Suprapubic skin (tissue), 4 donors: ENCODE measurements around the gene FCAMR. TPM values are rescaled to one million over a fixed set of nuclear protein-coding genes. Genes with fewer than 3 reads are reported as not detected.

ENCODE experiments used
- DNase-seq, 2 donors: peaks; one replicate each; pipeline ENCODE4 v3.0.0-alpha.2; 2019; ENCODE audit warnings: low spot score in 2 of 2
- H3K27ac ChIP-seq: fragments of 200-600 bp; sonication (generic); one replicate; pipeline ENCODE4 v1.5.1; 2019
- H3K27me3 ChIP-seq: fragments of 200-600 bp; sonication (generic); one replicate; pipeline ENCODE4 v1.5.1; 2019
- H3K36me3 ChIP-seq: fragments of 200-600 bp; sonication (generic); one replicate; pipeline ENCODE4 v1.5.1; 2019
- H3K4me1 ChIP-seq: fragments of 200-600 bp; sonication (generic); one replicate; pipeline ENCODE4 v1.5.1; 2019
- H3K4me3 ChIP-seq: fragments of 200-600 bp; sonication (generic); one replicate; pipeline ENCODE4 v1.5.1; 2019; ENCODE audit warnings: mild to moderate bottlenecking
- H3K9me3 ChIP-seq: fragments of 200-600 bp; sonication (generic); one replicate; pipeline ENCODE4 v1.5.1; 2019
- EP300 ChIP-seq: sonication (generic); formaldehyde crosslinking; IDR thresholded peaks from one replicate; pipeline ENCODE4 v1.6.1; 2017; ENCODE audit warnings: antibody characterized with exemption
- POLR2A ChIP-seq, 2 donors: fragments of 450-650 bp; IDR thresholded peaks; one replicate each; pipeline ENCODE4 v1.6.1; 2017; ENCODE audit warnings: antibody characterized with exemption in 2 of 2, mild to moderate bottlenecking in 2 of 2, moderate library complexity in 2 of 2
- POLR2AphosphoS5 ChIP-seq, 3 donors: sonication (generic); formaldehyde crosslinking; IDR thresholded peaks; one replicate each; pipeline ENCODE4 v1.6.1; 2017; ENCODE audit warnings: antibody characterized with exemption in 3 of 3
- WGBS: methylation state at CpG from one replicate; pipeline ENCODE4 v1.1.5; 2018; 5-methylcytosine and 5-hydroxymethylcytosine counted together
- total RNA-seq, 4 donors: library from RNA; depleted of rRNA; stranded (reverse); fragments of >200 nt; gene quantifications; one replicate each; pipeline ENCODE4 v1.1.0, GENCODE V29; 2016
- TF ChIP-seq, protein P1 (sequence below), 2 donors: fragments of 200-600 bp in 1 of 2; fragments of 450-650 bp in 1 of 2; sonication (generic) in 1 of 2; IDR thresholded peaks; one replicate each; pipeline ENCODE4 v1.5.1; 2016 to 2019; ENCODE audit warnings: antibody characterized with exemption in 2 of 2, mild to moderate bottlenecking in 1 of 2, moderate library complexity in 1 of 2

Gene FCAMR
- total RNA-seq, 4 donors from 2014 or later = not detected

GRCh38 chr1:206967096-206967849, 3.0 kb downstream of the FCAMR start:
- peaks cover 5% of the 10 kb centered on the region for H3K27me3 ChIP-seq
- H3K4me1 ChIP-seq = peaks cover 5% of the 10 kb centered on the region
- WGBS = 82% methylated on average over 8 of the region's 8 CpGs
- TF ChIP-seq, protein P1, sequence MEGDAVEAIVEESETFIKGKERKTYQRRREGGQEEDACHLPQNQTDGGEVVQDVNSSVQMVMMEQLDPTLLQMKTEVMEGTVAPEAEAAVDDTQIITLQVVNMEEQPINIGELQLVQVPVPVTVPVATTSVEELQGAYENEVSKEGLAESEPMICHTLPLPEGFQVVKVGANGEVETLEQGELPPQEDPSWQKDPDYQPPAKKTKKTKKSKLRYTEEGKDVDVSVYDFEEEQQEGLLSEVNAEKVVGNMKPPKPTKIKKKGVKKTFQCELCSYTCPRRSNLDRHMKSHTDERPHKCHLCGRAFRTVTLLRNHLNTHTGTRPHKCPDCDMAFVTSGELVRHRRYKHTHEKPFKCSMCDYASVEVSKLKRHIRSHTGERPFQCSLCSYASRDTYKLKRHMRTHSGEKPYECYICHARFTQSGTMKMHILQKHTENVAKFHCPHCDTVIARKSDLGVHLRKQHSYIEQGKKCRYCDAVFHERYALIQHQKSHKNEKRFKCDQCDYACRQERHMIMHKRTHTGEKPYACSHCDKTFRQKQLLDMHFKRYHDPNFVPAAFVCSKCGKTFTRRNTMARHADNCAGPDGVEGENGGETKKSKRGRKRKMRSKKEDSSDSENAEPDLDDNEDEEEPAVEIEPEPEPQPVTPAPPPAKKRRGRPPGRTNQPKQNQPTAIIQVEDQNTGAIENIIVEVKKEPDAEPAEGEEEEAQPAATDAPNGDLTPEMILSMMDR (IDR thresholded peaks at IDR 0.05) = no peak
- H3K27ac ChIP-seq = no peak overlapping the region
- H3K36me3 ChIP-seq = no peaks in the 10 kb centered on the region
- H3K4me3 ChIP-seq = no peak overlapping the region
- no peaks in the 10 kb centered on the region for H3K9me3 ChIP-seq
- DNase-seq = no peak

DNA sequence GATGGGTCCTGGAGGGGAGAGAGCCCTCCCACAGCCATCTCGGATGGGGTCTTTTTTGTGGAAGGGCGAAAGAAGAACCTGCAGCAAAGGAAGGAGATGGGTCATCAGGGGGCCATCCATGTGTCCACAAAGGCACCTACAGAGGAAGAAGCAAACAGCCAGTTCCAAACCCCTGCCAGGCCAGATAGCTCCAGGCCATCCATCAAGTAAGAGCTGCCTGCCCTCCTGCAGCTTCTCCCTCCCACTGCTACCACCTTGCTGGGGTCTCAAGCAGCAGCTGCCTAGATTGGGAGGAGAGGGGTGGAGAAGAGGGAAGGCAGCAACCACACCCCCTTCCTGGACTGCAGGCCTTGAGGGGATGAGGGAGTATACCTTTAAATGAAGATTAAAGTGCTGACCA, 4.5 kb downstream of the FCAMR start:
- Histone ChIP-seq H3K27ac (no peak overlapping the region), H3K36me3 (no peaks in the 10 kb centered on the region), H3K27me3 (peaks cover 5% of the 10 kb centered on the region), H3K9me3 (no peaks in the 10 kb centered on the region), H3K4me1 (peaks cover 11% of the 10 kb centered on the region), H3K4me3 (no peak overlapping the region)
- TF ChIP-seq POLR2AphosphoS5 (IDR thresholded peaks at IDR 0.05) (no peak), EP300 (no peak), POLR2A (IDR thresholded peaks at IDR 0.05) (no peak)
- TF ChIP-seq, protein P1 (IDR thresholded peaks at IDR 0.05) = no peak
- no peak for DNase-seq
- WGBS = 83% methylated on average over 2 of the region's 2 CpGs

DNA sequence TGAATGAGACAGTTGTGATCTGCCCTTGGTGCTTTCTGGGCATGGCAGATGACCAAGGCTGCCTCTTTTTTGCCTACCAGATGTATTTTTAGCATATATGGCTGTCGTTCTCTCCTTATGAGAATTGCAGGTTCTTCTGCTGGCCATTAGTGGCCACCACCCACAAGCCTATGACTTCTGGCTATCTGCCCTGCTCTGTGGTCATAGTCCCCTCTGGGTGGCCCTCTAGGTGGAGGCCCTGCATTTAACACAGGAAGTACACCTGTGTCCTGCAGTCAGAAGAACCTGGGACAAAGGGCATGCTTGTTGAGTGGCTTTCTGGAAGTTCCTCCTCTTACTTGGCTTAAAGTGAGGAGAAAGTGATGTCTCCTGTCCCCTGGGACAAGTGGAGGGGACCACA, 6.5 kb downstream of the FCAMR start:
- WGBS = 100% methylated on average over 1 of the region's 1 CpG
- Histone ChIP-seq H3K36me3 (no peaks in the 10 kb centered on the region), H3K9me3 (no peaks in the 10 kb centered on the region), H3K4me3 (no peak overlapping the region), H3K27ac (no peak overlapping the region), H3K4me1 (peaks cover 7% of the 10 kb centered on the region), H3K27me3 (no peaks in the 10 kb centered on the region)
- DNase-seq = no peak
- TF ChIP-seq EP300 (no peak), POLR2AphosphoS5 (IDR thresholded peaks at IDR 0.05) (no peak), POLR2A (IDR thresholded peaks at IDR 0.05) (no peak)
- TF ChIP-seq, protein P1 (IDR thresholded peaks at IDR 0.05) = no peak

DNA sequence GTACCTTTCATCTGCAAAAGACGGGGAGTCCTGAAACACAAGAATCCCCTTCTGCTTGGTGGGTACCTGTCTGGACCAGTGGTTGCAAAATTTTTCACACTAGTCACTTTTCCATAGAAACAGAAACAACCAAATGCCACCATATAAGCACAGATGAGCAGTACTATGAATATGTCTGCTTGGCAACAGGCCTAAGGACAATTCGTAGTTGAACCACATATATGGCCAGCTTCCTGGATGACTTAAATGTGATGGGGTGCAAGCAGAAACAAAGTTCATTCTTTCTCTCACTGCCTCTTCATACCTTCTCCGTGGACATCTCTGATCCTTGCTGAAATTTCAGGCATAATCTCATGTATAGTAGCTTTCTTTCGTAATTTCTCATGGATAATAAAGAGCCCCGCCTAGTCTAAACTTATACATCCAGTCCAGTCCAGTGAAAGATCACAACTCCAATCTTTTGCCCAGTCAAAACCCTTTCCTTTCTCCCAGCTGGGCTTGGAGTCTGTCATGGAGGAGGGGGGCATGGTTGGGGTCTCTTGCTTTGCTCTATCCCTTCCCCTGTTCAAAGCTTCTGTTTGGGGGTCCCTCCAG, 7.0 kb downstream of the FCAMR start:
- peaks cover 7% of the 10 kb centered on the region for H3K4me1 ChIP-seq
- H3K27ac ChIP-seq = no peak overlapping the region
- H3K9me3 ChIP-seq = no peaks in the 10 kb centered on the region
- TF ChIP-seq EP300 (no peak), POLR2AphosphoS5 (IDR thresholded peaks at IDR 0.05) (no peak), POLR2A (IDR thresholded peaks at IDR 0.05) (no peak)
- TF ChIP-seq, protein P1 (IDR thresholded peaks at IDR 0.05) = no peak
- no peak for DNase-seq
- WGBS = 81% methylated on average over 5 of the region's 5 CpGs
- no peak overlapping the region for H3K4me3 ChIP-seq
- no peaks in the 10 kb centered on the region for H3K36me3 ChIP-seq
- no peaks in the 10 kb centered on the region for H3K27me3 ChIP-seq

GRCh38 chr1:206962272-206962671, 8.0 kb downstream of the FCAMR start:
- TF ChIP-seq POLR2A (IDR thresholded peaks at IDR 0.05) = no peak
- TF ChIP-seq EP300 = no peak
- no peak for TF ChIP-seq POLR2AphosphoS5 (IDR thresholded peaks at IDR 0.05)
- TF ChIP-seq, protein P1 (IDR thresholded peaks at IDR 0.05) = no peak
- H3K4me3 ChIP-seq = no peak overlapping the region
- no peak overlapping the region for H3K27ac ChIP-seq
- WGBS = 90% methylated on average over 7 of the region's 7 CpGs
- DNase-seq = no peak
- H3K36me3 ChIP-seq = no peaks in the 10 kb centered on the region
- H3K4me1 ChIP-seq = peaks cover 7% of the 10 kb centered on the region
- H3K9me3 ChIP-seq = no peaks in the 10 kb centered on the region
- no peaks in the 10 kb centered on the region for H3K27me3 ChIP-seq
